ENCODE measurements around the gene POLR3C. TPM values are rescaled to one million over a fixed set of nuclear protein-coding genes. Genes with fewer than 3 reads are reported as not detected.
A peak's percentile ranks its signal among the peaks of the same experiment; 100 is the strongest.

The POLR3C gene
- total RNA-seq, 2 donors from 2014 or later: 16.0 to 19.5 TPM

DNA sequence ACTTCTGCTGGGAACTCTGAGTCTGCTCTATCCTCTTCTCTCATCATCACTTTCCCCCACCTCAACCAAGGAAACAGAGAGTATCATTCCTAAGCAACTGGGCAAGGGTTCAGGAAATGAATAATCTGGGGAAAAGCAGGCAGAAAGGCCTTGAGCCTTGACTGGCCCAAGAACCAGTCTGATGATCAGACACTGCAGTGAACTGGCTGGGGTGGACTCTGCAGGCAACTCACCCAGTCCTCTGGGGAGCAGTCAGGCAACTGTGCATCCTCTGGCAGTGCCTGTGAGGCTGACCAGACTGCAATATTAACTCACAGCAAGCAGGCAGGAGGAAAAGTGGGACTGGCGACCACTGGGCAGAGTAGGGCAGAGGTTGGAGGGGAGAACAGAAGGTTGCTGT lies 60.7 kb downstream of the POLR3C start:
- no peaks in the 10 kb centered on the region for H3K36me3 ChIP-seq
- H3K4me1 ChIP-seq: peaks cover 0 to 13% of the 10 kb centered on the region in 2 donors
- H3K27me3 ChIP-seq: no peaks in the 10 kb centered on the region
- H3K27ac ChIP-seq: no peak overlapping the region
- no peak overlapping the region for H3K4me3 ChIP-seq
- DNase-seq (ENCODE audit: low spot score): no peak
- TF ChIP-seq, protein P1, sequence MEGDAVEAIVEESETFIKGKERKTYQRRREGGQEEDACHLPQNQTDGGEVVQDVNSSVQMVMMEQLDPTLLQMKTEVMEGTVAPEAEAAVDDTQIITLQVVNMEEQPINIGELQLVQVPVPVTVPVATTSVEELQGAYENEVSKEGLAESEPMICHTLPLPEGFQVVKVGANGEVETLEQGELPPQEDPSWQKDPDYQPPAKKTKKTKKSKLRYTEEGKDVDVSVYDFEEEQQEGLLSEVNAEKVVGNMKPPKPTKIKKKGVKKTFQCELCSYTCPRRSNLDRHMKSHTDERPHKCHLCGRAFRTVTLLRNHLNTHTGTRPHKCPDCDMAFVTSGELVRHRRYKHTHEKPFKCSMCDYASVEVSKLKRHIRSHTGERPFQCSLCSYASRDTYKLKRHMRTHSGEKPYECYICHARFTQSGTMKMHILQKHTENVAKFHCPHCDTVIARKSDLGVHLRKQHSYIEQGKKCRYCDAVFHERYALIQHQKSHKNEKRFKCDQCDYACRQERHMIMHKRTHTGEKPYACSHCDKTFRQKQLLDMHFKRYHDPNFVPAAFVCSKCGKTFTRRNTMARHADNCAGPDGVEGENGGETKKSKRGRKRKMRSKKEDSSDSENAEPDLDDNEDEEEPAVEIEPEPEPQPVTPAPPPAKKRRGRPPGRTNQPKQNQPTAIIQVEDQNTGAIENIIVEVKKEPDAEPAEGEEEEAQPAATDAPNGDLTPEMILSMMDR (IDR thresholded peaks at IDR 0.05): no peak
- H3K9me3 ChIP-seq: no peaks in the 10 kb centered on the region

DNA sequence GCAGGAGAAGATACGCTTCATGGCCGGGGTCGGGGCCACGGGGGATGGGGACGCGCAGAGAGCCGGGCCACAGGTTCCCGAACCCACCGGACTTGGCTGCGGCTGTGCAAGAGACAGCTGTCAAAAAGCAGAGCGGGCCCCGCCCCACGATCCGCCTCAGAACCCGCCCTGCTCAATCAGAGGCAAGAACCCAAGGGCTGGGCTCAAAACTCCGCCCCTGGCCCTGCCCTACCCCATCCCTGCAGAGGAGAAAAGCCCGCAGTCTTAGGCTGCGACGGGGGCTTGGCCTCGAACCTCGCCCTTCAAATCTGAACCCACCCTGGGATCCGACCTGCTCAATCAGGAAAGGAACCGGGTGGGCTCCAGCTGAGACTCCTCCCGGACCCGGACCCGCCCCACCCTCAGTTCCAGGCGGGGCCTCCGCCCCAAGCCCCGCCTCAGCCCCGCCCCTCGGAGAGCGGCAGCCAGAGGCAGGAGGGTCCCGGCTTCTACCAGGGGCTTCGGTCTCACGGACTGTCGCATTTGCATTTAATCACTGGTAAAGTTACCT lies 61.8 kb downstream of the POLR3C start, which contains the start of gene ANKRD35:
Gene ANKRD35, minus strand, starts transcription at position 129 of the 550 bp plus-strand sequence. Its CDS starts 108 bp downstream, at position 21.
- H3K27ac ChIP-seq: peak within 1 kb of the TSS in 1 of 2 donors; percentile 48
- H3K9me3 ChIP-seq: no peaks in the 10 kb centered on the region
- peak within 1 kb of the TSS; percentile 41 to 65 for H3K4me3 ChIP-seq
- H3K36me3 ChIP-seq: no peaks in the 10 kb centered on the region
- DNase-seq (ENCODE audit: low spot score): peak; percentile 86
- TF ChIP-seq, protein P1 (IDR thresholded peaks at IDR 0.05): no peak
- no peaks in the 10 kb centered on the region for H3K27me3 ChIP-seq
- peaks cover 0 to 16% of the 10 kb centered on the region in 2 donors for H3K4me1 ChIP-seq

DNA sequence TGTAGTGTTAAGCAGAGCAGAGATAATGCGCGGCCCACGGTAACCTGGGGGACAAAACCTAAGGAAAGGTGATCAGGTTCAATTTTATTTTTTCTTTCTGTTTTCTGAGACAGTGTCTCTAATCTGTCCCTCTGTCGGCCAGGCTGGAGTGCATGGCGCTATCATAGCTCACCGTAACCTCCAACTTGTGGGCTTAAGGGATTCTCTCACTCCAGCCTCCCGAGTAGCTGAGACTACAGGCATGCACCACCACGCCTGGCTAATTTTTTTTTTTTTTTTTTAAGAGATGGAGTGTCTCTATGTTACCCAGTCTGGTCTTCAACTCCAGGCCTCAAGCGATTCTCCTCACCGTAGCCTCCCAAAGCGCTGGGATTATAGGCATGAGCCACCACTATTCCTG lies 62.4 kb downstream of the POLR3C start:
- H3K27me3 ChIP-seq: no peaks in the 10 kb centered on the region
- H3K27ac ChIP-seq: peak overlapping the region in 1 of 2 donors; percentile 48
- no peaks in the 10 kb centered on the region for H3K36me3 ChIP-seq
- H3K4me1 ChIP-seq: peaks cover 0 to 22% of the 10 kb centered on the region in 2 donors
- H3K4me3 ChIP-seq: peak overlapping the region; percentile 41 to 65
- DNase-seq (ENCODE audit: low spot score): no peak
- TF ChIP-seq, protein P1 (IDR thresholded peaks at IDR 0.05): no peak
- no peaks in the 10 kb centered on the region for H3K9me3 ChIP-seq

DNA sequence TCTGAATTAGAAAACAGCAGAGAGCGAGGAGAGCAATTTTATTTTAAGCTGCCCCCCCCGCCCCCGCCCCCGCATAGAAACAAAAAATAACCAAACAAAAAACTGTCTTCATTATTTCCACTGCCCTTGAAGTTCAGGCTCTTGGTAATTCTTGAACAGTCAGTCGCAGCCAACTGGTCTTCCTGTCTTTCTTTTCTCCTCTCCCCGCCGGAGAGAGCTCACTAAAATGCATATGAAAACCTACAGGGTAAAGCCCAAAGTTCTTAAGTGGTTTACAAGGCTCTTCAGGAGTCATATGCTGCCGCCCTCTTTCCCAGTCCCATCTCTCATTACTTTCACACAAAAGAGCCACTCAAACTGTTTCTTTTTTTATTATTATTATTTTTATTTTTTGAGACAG lies 62.8 kb downstream of the POLR3C start:
- Histone ChIP-seq H3K9me3 (no peaks in the 10 kb centered on the region), H3K27ac (peak overlapping the region in 1 of 2 donors; percentile 48), H3K4me3 (peak overlapping the region in 1 of 2 donors; percentile 65), H3K4me1 (peaks cover 0 to 26% of the 10 kb centered on the region in 2 donors), H3K36me3 (no peaks in the 10 kb centered on the region), H3K27me3 (no peaks in the 10 kb centered on the region)
- TF ChIP-seq, protein P1 (IDR thresholded peaks at IDR 0.05): no peak
- no peak for DNase-seq (ENCODE audit: low spot score)

DNA sequence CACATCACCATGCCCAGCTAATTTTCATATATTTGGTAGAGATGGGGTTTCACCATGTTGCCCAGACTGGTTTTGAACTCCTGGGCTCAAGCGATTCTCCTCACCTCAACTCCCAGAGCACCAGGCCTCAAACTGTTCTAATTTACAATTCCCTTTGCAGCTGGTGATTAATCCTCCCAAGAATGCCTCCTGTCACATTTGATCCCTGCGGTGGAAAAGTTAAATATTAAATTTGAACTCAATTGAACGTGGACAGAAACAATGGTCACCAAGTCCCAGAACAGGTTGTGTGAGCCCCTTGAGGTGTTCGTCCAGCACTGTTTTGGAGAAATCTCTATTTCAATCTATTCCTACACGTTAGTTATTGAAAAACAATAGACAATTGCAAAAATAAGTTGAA lies 63.6 kb downstream of the POLR3C start:
- Histone ChIP-seq H3K9me3 (no peaks in the 10 kb centered on the region), H3K4me3 (no peak overlapping the region), H3K4me1 (peaks cover 0 to 34% of the 10 kb centered on the region in 2 donors), H3K36me3 (no peaks in the 10 kb centered on the region), H3K27ac (no peak overlapping the region), H3K27me3 (no peaks in the 10 kb centered on the region)
- no peak for DNase-seq (ENCODE audit: low spot score)
- TF ChIP-seq, protein P1 (IDR thresholded peaks at IDR 0.05): no peak

DNA sequence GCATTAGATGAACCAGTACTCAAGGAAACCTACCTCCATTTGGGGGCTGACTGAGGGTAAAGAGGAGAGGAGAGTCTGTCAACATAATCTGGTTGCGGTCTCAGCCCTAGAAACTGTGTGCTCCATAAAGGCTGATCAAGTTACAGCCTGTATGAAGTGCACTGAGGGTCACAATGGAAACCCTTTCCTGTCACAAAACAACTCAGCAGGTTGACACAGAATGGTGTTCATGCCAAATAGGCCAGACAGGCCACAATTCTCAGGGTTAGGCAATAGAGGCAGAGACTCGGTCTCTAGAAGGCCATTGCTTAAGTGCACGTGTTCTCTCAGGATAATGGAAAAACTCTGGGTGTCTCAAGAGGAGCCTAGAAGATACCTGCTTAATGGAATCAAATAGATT lies 65.7 kb downstream of the POLR3C start:
- Histone ChIP-seq H3K9me3 (no peaks in the 10 kb centered on the region), H3K36me3 (no peaks in the 10 kb centered on the region), H3K27ac (no peak overlapping the region), H3K4me1 (peaks cover 0 to 41% of the 10 kb centered on the region in 2 donors), H3K4me3 (no peak overlapping the region), H3K27me3 (no peaks in the 10 kb centered on the region)
- TF ChIP-seq, protein P1 (IDR thresholded peaks at IDR 0.05): no peak
- DNase-seq (ENCODE audit: low spot score): no peak

Data from right atrium auricular region (tissue), 2 donors.